HuH-7.5 (cell line): ENCODE data around the gene RAD23B.
"Not testable (repeated sequence)": the region's sequence is repeated elsewhere in the genome, so short reads cannot be mapped to it uniquely, and the experiment has no call there.

Experiments used
- DNase-seq: peaks from one replicate; pipeline ENCODE4 v3.0.0; 2011; ENCODE audit warnings: low spot score

The RAD23B gene

DNA sequence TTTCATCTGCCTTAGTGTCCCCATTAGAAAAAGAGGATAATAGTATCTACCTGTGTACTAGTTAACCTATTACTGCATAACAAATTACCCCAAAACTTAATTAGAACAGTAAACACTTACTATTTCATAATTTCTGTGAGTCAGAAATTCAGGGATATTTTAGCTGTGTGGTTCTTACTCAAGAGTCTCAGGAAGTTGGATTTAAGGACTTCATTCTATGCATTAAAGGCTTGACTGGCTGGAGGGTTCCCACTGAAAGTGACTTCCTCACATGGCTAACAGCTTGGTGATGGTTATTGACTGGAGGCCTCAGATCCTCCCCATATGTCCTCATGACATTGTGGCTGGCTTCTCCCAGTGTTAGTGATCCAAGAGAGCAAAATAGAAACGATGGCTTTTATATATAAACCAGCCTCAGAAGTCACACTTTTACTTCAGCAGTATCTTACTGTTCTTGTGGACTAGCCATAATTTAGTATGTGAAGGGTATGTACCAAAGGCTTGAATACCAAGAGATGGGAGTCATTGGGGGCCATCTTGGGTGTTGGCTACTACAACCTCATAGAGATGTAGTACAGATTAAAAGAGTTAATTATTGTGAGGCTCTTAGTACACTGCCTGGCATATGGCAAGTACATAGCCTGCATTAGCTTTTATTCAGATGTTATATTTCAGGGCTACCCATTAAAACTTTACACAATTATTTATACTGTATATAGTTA, 9.9 kb downstream of the RAD23B start:
- DNase-seq: no peak

DNA sequence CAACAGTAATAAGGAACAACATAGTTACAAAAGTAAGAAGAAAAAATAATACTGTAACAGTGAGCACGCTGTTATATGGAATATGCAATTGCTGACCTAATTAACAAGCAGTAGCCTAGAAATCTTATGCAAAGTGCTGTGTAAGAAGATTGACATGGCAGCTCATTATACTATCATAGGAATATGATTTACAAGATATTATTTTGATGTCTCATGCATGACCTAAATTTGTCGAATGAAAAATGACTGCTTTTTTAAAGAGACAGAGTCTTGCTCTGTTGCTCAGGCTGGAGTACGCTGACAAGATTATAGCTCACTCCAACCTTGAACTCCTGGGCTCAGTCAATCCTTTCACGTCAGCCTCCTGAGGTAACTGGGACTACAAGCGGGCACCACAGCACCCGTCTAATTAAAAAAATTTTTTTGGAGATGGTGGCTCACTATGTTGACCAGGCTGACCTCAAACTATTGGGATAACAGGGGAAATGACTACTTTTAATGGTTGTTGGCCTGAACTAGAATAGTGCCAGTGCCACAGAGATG, 10.5 kb downstream of the RAD23B start:
- DNase-seq: no peak

DNA sequence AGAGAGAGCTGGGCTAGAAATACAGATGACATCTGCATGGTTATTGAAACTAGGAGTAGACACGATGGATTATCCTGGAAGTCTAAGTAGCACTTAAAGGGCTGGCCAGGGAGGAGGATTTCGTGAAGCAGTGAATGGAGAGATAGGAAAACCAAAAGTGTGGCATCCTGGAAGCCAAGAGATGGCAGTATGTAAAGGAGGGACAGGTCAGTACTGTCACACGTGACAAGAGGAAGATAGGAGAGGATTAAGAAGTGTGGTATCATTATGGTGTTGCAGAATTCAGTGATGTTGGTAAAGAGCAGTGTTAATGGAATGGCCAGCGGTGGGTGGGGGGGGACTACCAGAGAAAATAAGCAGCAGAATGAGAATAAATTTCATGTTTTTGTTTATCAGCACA, 11.7 kb downstream of the RAD23B start:
- no peak for DNase-seq

DNA sequence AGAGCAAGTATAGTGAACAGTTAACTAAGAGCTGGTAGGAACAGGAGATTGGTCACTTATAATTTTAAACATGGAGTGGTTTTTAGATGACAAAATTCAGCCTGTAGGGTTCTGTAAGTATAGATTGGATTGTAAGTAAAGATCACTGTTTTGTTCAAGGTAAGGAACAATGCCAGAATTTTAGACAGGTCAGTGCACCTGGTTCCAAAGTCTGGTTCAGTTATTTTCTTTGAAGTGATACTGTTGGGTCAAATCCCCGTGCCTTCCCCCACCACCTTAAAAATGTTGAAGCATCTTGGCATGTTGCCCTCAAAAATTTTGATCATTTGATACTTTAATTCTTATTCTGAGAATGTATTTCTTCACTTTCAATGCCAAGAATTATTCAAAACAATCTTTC, 12.9 kb downstream of the RAD23B start:
- DNase-seq: no peak

DNA sequence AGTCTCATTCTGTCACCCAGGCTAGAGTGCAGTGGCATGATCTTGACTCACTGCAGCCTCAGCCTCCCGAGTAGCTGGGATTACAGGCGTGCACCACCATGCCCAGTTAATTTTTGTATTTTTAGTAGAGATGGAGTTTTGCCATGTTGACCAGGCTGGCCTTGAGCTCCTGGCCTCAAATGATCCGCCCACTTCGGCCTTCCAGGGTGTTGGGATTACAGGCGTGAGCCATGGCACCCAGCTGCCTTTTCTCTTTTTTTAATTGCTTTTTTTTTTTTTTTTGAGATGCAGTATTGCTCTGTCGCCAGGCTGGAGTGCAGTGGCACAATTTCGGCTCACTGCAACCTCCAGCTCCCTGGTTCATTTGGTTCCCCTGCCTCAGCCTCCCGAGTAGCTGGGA, 13.5 kb downstream of the RAD23B start:
- not testable (repeated sequence) for DNase-seq

DNA sequence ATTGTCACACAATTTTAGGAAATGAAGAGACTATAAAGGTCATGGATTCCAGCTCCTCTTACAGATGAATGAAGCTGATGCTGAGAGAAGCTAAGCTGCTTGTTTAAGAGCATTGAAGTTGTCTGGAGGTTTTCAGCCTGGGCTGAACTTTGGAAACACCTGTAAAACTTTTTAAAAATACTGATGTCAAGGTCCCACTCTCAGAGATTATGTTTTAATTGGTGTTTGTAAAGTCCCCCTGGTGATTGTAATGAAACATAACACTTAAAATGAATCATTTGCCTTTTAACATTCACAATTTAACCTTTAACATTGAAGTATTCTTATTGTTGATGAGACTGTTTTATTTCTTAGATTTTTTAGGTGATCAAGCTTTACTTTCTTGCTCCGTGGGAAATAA, 16.4 kb downstream of the RAD23B start:
- no peak for DNase-seq

DNA sequence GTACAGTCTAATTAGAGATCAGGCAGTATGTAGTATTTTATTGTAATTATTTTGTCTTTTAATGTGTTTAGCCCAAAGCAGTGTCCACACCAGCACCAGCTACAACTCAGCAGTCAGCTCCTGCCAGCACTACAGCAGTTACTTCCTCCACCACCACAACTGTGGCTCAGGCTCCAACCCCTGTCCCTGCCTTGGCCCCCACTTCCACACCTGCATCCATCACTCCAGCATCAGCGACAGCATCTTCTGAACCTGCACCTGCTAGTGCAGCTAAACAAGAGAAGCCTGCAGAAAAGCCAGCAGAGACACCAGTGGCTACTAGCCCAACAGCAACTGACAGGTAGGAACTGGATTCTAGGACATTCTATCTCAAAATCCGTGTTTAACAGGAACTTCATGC, 23.2 kb downstream of the RAD23B start:
- DNase-seq: no peak

GRCh38 chr9:107307331-107307730, 24.3 kb downstream of the RAD23B start:
- DNase-seq: no peak

- DNase-seq: no peak
These were observed 25.4 kb downstream of the RAD23B start for GRCh38 chr9:107308461-107308860.

DNA sequence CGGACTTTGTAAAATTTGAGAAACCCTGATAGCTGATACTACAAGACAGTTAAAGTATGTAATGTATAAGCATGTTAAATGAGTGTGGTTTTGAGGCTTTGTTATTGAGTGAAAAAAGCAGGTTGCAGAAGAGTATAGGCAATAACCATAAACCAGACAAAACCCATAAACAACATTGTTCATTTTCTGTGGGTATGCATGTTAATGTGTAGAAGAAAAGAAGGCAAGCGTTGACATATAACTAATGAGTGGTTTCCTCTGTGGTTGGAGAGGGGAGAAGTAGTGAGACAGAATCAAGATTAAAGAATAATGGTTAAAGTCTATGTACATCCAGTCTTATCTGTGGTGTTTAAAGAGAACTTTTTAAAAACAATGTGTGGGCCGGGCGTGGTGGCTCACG, 26.2 kb downstream of the RAD23B start:
- no peak for DNase-seq

DNA sequence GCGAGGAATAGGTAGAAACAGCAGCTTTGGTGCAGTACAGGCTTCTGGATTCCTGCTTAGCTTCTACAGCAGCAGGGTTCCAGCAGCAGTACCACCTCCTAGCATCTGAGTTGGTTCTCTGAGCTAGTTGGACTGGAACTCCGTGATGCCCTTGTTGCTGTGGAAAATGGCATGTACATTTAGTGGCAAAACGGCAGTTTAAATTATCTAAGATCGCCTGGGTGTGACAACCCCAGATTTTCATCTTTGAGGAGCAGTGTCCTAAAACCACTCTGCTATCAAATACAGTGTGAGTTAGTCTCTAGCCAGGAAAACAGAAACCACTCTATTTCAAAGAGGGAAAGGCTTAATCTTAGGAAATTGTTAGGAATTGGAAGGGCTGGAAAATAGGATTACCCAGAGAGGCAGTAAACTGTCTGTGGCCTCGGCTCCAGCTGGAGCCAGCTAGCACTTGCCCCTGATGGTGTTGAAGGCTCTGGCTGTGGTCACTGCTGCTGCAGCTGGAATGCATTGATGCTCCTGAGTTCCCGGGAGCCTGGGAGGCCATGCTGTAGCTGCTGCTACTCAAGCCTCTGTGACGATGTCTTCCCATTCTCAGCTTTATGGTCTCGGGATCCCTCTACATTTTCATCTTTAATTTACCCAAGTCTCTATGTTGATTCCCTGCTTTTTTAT, 29.4 kb downstream of the RAD23B start:
- DNase-seq: no peak

DNA sequence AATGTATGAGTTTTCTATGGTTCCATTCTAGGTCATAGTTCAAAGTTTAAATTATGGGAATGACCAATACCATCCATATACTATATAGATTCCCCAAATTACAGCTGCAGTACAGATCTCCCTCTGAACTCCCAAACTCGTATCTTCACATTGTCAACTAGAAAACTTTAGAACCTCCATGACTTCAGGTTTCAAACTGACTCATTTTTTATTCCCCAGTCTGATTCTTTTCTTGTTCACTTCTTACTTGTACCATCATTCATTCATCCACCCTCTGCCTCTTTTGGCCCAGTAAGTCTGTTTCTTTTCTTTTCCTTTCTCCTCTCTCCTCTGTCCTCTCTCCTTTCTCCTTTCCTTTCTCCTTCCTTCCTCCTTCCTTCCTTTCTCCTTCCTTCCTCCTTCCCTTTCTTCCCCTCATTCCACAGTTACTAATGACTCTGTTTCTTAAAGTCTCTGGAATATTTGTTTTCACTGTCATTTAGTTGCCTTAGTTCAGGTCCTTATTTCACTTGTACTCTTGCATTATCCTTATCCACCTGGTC, 30.5 kb downstream of the RAD23B start:
- DNase-seq: no peak

DNA sequence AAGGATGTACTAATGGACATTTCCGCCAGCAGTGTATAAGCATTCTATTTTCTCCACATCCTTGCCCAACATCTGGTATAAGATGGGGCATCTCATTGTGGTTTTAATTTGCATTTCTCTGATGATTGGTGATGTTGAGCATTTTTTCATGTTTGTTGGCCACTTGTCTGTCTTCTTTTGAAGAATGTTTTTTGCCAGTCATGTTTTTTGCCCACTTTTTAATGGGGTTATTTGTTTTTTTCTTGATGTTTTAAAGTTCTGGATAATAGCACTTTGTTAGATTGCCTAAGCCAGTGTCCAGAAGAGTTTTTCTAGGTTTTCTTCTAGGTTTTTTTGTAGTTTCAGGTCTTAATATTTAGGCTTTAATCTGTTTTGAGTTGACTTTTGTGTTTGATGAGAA, 31.7 kb downstream of the RAD23B start:
- DNase-seq: no peak

DNA sequence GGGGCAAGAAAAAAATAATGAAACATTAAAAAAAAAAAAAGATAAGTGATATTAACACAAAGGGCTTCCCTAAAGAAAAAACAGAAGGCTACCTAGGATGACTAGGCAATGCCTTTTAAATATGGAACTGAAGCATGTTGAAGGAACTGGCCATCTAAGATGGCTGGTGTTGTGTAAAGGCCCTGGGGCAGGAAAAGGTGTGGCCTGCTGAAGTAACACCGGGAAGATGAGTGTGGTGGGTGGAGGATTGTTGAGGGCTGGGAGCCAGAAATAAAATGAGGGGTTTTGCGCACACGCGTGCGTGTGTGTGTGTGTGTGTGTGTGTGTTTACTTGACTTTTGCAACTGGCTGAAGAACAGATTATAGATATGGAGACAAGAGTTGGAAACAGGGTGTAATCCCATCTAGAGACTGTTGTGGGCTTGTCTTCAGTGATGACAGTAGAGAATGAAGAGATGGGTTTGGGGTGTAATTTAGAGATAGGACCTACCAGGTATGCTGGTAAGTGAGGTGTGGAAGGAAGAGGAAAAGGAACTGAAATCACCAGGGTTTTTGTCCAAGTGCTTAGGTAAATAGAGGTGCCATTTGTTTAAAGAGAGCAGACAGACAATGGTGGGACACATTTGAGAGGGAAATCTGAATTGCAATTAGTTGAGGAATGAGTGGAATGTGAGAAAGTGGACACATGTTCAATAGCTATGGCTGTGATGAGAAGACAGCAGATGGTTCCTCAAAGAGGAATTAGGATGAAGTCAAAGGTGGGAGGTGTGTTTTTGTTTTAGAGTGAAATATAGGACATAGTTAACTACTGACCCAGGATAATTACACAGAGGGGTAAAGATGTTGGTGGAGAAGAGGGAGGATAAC, 33.9 kb downstream of the RAD23B start:
- no peak for DNase-seq

DNA sequence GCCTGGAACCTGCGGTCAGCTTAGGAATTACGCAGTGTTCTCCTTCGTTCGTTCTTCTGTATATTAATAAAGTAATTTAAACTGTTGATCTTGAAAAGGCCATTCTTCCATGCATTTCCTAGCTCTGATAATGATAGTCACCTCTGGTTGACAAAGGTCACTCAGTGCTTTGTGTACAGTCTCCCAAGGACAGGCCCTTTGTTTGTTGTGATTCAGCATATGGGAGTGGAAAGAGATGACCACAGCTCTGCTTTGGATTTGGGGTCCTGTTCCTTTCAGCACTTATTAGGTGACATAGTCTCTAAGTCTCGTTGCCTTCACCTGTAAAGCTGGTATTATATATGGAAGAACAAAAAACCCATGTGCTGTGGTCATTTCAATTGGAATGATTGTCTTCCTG, 39.6 kb downstream of the RAD23B start:
- DNase-seq: no peak

GRCh38 chr9:107323836-107324585, 40.9 kb downstream of the RAD23B start:
- DNase-seq: no peak

DNA sequence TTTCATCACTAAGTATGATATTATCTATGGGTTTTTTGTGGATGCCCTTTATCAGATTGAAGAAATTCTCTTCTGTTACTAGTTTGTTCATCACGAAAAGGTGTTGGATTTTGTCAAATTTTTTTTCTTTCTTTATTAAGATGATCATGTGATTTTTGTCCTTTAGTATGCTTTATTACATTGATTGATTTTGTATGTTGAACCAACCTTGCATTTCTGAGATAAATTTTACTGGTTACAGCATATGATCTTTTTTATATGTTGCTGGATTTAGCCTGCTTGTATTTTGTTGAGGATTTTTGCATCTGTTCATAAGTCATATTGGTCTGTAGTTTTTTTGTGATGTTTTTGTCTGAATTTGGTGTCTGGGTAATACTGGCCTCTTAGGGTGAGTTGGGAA, 42.8 kb downstream of the RAD23B start:
- no peak for DNase-seq

GRCh38 chr9:107328510-107328909, 45.4 kb downstream of the RAD23B start:
- no peak for DNase-seq

- no peak for DNase-seq
These were observed 47.3 kb downstream of the RAD23B start for GRCh38 chr9:107330420-107330819.

DNA sequence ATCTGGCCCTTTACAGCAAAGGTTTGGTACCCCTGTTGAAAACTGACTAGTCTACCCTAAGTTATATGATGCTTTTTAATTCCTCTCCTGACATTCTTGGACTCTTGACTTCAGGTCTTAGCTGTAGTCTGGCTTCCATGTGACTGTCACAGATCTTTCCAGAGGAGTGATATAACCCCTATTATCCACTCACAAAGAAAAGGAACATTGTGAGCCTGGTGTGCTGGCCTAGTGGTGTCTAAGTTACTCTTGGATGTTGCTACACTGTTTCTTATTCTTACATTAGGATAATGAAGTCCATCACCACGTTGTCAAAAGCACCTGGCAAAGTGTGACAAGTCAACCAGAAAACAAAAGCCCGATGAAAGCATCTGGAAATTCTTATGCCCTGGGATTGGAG, 49.8 kb downstream of the RAD23B start:
- DNase-seq: no peak

DNA sequence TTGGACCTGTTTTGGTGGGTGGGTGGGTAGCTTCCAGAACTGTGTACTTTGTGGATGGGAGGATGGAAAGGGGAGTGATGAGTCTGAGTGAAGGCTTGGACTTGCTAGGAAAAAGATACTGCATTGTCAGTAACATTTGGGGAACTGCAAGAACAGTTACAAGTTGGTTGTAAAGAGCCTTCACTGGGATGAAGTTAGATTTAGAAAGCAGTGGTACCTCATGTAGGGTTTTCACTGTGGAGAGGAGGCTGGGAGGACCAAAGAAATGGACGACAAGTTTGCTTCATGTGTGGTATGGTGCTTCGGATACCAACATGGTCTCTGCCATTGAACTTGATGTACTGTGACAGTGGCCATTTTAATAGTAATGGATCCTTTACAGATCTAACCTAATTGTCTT, 50.3 kb downstream of the RAD23B start:
- no peak for DNase-seq
